GM06990 (cell line): ENCODE measurements around the gene CYP2F1.
A peak's percentile ranks its signal among the peaks of the same experiment; 100 is the strongest.
"Not testable (repeated sequence)": the region's sequence is repeated elsewhere in the genome, so short reads cannot be mapped to it uniquely, and the experiment has no call there.

Experiments
- DNase-seq: peaks from one replicate; pipeline ENCODE4 v3.0.0-alpha.2; 2011; ENCODE audit not compliant: insufficient read length; ENCODE audit errors: extremely low read depth
- H3K27me3 ChIP-seq: replicated peaks from 2 replicates; pipeline ENCODE4 v1.6.0; 2011; ENCODE audit warnings: low read length; ENCODE audit not compliant: control insufficient read depth, insufficient read depth
- H3K36me3 ChIP-seq: 2 replicates; pipeline ENCODE4 v1.5.1; 2011; ENCODE audit warnings: low read length; ENCODE audit not compliant: control insufficient read depth, insufficient read depth
- H3K4me3 ChIP-seq: replicated peaks from 2 replicates; pipeline ENCODE4 v1.5.1; 2011; ENCODE audit warnings: low read depth, mild to moderate bottlenecking, control low read depth, low read length
- TF ChIP-seq, protein P1 (sequence below): IDR thresholded peaks from 2 replicates; pipeline ENCODE4 v1.5.1; 2011; ENCODE audit warnings: low read length, control low read depth, mild to moderate bottlenecking, inconsistent platforms; ENCODE audit not compliant: insufficient read depth, poor library complexity, severe bottlenecking

The CYP2F1 gene

DNA sequence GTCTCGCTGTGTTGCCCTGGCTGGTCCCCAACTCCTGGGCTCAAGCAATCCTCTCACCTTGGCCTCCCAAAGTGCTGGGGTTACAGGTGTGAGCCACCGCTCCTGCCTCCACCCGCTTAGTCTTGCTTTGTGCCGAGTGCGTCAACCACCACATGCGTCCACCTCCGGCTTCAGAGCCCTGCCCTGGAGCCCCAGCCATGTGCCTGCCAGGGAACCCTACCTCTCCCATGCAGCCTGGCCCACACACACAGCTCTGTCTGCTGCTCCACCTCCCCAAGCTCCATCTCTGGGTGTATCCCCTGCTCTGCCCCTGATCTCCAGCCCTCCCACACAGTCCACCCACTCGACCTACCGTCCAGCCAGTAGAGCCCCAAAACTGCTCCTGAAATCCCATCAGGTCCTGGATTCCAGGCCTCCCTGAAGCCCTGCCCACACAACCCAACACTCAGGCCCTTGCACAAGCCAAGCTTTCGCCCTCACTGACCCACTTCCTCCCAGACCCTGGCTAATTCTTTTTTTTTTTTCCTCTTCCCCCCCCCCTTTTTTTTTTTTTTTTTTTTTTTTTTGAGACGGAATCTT is 9.6 kb downstream of the CYP2F1 start:
- TF ChIP-seq, protein P1, sequence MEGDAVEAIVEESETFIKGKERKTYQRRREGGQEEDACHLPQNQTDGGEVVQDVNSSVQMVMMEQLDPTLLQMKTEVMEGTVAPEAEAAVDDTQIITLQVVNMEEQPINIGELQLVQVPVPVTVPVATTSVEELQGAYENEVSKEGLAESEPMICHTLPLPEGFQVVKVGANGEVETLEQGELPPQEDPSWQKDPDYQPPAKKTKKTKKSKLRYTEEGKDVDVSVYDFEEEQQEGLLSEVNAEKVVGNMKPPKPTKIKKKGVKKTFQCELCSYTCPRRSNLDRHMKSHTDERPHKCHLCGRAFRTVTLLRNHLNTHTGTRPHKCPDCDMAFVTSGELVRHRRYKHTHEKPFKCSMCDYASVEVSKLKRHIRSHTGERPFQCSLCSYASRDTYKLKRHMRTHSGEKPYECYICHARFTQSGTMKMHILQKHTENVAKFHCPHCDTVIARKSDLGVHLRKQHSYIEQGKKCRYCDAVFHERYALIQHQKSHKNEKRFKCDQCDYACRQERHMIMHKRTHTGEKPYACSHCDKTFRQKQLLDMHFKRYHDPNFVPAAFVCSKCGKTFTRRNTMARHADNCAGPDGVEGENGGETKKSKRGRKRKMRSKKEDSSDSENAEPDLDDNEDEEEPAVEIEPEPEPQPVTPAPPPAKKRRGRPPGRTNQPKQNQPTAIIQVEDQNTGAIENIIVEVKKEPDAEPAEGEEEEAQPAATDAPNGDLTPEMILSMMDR: no peak
- no peak overlapping the region for H3K4me3 ChIP-seq
- H3K36me3 ChIP-seq: no peaks in the 10 kb centered on the region
- no peaks in the 10 kb centered on the region for H3K27me3 ChIP-seq
- no peak for DNase-seq

DNA sequence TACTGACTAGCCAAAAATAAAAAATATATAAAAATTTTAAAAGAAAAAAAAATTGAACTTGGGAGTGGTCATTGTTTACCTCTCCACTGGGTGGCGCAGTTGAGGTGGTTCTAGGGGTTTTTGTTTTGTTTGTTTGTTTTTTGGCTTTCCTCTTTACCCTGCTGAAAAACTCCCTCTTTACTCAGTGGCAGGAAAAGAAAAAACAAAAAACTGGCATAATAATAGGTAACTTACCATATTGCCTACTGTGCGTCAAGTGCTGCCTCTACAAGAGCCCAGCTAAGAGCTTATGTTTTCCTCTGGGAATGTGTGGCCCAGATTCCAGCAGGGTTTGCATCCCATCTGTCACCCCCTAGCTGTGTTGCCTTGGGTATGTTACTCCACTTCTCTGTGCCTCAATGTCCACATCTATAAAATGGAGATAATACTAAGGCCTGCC is 12.6 kb downstream of the CYP2F1 start:
- not testable (repeated sequence) for H3K4me3 ChIP-seq, H3K27me3 ChIP-seq, DNase-seq, H3K36me3 ChIP-seq
- TF ChIP-seq, protein P1: peak; percentile 53

DNA sequence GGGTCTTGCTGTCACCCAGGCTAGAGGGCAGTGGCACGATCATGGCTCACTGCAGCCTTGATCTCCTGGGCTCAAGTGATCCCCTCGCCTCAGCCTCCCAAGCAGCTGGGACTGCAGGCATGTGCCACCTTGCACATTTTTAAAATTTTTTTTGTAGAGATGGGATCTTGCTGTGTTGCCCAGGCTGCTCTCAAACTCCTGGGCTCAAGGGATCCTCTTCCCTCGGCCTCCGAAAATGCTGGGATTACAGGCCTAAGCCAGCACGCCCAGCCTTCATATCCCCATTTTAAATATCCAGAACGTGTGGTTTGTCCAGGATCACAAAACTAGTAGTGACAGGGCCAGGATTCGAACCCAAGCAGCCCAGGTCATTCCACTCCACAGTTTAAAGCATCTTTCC is 13.1 kb downstream of the CYP2F1 start:
- not testable (repeated sequence) for H3K4me3 ChIP-seq, H3K36me3 ChIP-seq, H3K27me3 ChIP-seq, DNase-seq

DNA sequence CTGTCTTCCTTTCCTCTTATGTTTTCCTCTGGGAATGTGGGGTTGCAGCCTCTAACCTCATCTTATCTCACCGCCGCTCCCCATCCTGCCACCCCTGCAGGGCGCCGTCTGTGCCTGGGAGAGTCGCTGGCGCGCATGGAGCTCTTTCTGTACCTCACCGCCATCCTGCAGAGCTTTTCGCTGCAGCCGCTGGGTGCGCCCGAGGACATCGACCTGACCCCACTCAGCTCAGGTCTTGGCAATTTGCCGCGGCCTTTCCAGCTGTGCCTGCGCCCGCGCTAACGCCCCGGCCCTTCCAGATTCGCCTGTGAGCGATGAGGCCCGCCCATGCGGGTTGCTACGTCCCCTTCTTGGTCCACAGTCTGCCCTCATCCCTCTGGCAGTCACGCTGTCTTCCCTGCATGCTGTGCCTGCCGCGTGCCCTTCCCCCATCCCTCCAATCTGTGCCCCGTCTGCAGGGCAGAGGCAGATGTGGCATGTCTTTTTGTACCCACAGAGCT is 13.6 kb downstream of the CYP2F1 start:
- H3K27me3 ChIP-seq, H3K36me3 ChIP-seq, H3K4me3 ChIP-seq: not testable (repeated sequence)
- peak; percentile 42 for DNase-seq
- TF ChIP-seq, protein P1: peak; percentile 52

DNA sequence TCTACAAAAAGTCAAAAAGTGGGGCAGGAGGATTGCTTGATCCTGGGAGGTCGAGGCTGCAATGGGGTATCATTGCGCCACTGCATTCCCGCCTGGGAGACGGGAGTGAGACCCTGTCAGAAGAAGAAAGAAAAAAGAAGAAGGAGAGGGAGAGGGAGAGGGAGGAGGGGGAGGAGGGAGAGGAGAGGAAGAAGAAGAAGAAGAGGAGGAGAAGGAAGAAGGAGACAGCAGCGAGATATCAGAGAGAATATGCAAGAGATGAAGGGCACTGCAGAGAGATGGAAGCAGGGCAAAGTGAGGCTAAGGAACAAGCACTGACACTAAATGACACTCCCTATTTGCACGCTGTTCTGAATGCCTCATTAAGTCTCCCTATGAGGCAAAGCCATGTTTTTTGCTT is 14.5 kb downstream of the CYP2F1 start:
- Histone ChIP-seq H3K4me3 (no peak overlapping the region), H3K27me3 (no peaks in the 10 kb centered on the region), H3K36me3 (no peaks in the 10 kb centered on the region)
- TF ChIP-seq, protein P1: no peak
- DNase-seq: no peak

DNA sequence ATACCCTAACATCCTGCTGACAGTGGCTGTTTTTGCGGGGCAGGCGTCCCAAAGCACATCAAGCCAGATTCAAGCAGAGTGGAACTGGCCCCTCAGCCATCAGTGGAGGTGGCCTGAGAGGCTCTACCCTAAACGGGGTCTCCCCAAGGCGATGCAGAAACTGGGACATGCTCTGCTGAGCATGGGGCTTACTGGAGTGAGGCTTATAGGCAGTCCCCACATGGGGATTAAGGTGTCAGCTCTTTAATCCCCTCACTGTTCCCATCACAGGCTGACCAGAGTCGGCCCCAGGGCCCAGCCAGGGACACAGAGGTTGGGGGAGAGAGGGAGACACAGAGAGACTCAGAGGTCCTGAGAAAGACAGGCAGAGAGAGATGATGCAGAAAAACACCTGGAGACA is 17.0 kb downstream of the CYP2F1 start:
- Histone ChIP-seq H3K4me3 (no peak overlapping the region), H3K27me3 (no peaks in the 10 kb centered on the region), H3K36me3 (no peaks in the 10 kb centered on the region)
- DNase-seq: no peak
- TF ChIP-seq, protein P1: no peak
